ENCODE results near the gene DRG2. TPM values are rescaled to one million over a fixed set of nuclear protein-coding genes. Genes with fewer than 3 reads are reported as not detected.
A peak's percentile ranks its signal among the peaks of the same experiment; 100 is the strongest.

Gene DRG2
- total and polyA plus RNA-seq, 11 donors, result 17.5 to 29.0 (median 21.4) TPM

DNA sequence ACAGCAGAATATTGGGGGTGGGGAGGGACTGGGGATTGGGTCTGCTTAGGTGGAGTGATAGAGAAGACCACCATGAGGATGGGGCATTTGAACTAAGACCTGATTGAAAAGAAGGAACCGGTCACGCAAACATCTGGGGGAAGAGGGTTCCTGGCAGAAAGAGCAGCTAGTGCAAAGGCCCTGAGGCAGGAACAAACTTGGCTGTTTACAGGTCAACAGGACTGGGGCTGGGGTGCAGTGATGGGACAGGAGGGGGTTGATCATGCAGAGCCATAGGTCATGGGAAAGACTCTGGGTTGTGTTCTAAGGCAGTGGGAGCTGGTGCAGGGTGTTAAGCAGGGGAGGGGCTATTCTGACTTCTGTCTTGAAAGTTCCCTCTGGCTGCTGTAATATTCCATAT lies 1.9 kb downstream of the DRG2 start:
- Histone ChIP-seq H3K36me3 (peaks cover 0 to 33% (median 22%) of the 10 kb centered on the region in 9 donors), H3K27me3 (no peaks in the 10 kb centered on the region), H3K4me3 (no peak overlapping the region), H3K4me1 (peaks cover 0 to 23% (median 13%) of the 10 kb centered on the region in 12 donors), H3K9me3 (no peaks in the 10 kb centered on the region), H3K27ac (no peak overlapping the region)
- intact Hi-C loops (cut with DNase I), result loop anchor here in 1 of 10 donors (10.0 kb wide), 1 partner anchor 85 kb away; no protein-coding TSS in a partner anchor
- 95 to 100% (median 98%) methylated on average over 2 of the region's 2 CpGs for WGBS, 4 donors
- DNase-seq (no peak), ATAC-seq (no peak)
- TF ChIP-seq POLR2A (IDR thresholded peaks at IDR 0.05), result no peak
- TF ChIP-seq, protein P1, sequence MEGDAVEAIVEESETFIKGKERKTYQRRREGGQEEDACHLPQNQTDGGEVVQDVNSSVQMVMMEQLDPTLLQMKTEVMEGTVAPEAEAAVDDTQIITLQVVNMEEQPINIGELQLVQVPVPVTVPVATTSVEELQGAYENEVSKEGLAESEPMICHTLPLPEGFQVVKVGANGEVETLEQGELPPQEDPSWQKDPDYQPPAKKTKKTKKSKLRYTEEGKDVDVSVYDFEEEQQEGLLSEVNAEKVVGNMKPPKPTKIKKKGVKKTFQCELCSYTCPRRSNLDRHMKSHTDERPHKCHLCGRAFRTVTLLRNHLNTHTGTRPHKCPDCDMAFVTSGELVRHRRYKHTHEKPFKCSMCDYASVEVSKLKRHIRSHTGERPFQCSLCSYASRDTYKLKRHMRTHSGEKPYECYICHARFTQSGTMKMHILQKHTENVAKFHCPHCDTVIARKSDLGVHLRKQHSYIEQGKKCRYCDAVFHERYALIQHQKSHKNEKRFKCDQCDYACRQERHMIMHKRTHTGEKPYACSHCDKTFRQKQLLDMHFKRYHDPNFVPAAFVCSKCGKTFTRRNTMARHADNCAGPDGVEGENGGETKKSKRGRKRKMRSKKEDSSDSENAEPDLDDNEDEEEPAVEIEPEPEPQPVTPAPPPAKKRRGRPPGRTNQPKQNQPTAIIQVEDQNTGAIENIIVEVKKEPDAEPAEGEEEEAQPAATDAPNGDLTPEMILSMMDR (IDR thresholded peaks at IDR 0.05), result no peak

- WGBS, 4 donors, result 74 to 84% (median 77%) methylated on average over 15 of the region's 15 CpGs
- Histone ChIP-seq H3K27ac (no peak overlapping the region), H3K4me3 (no peak overlapping the region), H3K4me1 (peaks cover 0 to 9% (median 3%) of the 10 kb centered on the region in 12 donors), H3K9me3 (no peaks in the 10 kb centered on the region), H3K36me3 (peaks cover 0 to 75% (median 58%) of the 10 kb centered on the region in 9 donors), H3K27me3 (no peaks in the 10 kb centered on the region)
- intact Hi-C loops (cut with DNase I), result loop anchor here in 1 of 10 donors (10.0 kb wide), 1 partner anchor 81 kb away; no protein-coding TSS in a partner anchor
- DNase-seq (peak in 4 of 5 donors; percentile 41 to 81 (median 60)), ATAC-seq (peak; percentile 55 to 83 (median 63))
- TF ChIP-seq, protein P1 (IDR thresholded peaks at IDR 0.05), result peak in 6 of 12 donors; percentile 14 to 51 (median 34)
- no peak for TF ChIP-seq POLR2A (IDR thresholded peaks at IDR 0.05)
Measured at GRCh38 chr17:18093616-18094408, 6.1 kb downstream of the DRG2 start.

GRCh38 chr17:18094409-18094807 lies 6.7 kb downstream of the DRG2 start:
- 90 to 97% (median 95%) methylated on average over 10 of the region's 10 CpGs for WGBS, 4 donors
- H3K4me1 ChIP-seq, result peaks cover 0 to 6% (median 0%) of the 10 kb centered on the region in 12 donors
- no peak overlapping the region for H3K27ac ChIP-seq
- ATAC-seq, result no peak
- peaks cover 0 to 81% (median 64%) of the 10 kb centered on the region in 9 donors for H3K36me3 ChIP-seq
- H3K4me3 ChIP-seq, result no peak overlapping the region
- no peak for DNase-seq
- H3K9me3 ChIP-seq, result no peaks in the 10 kb centered on the region
- intact Hi-C loops (cut with DNase I), result loop anchor here in 1 of 10 donors (10.0 kb wide), 1 partner anchor 80 kb away; no protein-coding TSS in a partner anchor
- H3K27me3 ChIP-seq, result no peaks in the 10 kb centered on the region
- no peak for TF ChIP-seq POLR2A (IDR thresholded peaks at IDR 0.05)
- TF ChIP-seq, protein P1 (IDR thresholded peaks at IDR 0.05), result no peak

DNA sequence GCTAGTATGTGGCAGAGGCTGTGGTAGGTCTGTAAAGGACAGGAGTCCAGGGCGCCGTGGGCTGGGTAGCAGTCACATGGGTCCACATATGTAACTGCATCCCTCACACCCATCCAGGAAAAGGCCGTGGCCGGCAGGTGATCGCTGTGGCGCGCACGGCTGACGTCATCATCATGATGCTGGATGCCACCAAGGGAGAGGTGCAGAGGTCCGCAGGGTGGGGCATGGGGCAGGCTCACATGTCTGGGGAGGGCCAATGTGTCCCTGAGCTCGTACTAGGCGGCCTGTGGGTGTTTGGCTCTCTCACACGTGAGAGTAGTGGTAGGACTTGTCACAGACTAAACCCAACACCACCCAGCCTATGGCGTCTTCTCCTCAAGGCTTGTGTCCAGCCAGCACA lies 11.8 kb downstream of the DRG2 start:
- TF ChIP-seq, protein P1 (IDR thresholded peaks at IDR 0.05), result no peak
- TF ChIP-seq POLR2A (IDR thresholded peaks at IDR 0.05), result no peak
- no peak overlapping the region for H3K4me3 ChIP-seq
- ATAC-seq, result no peak
- H3K4me1 ChIP-seq, result no peaks in the 10 kb centered on the region
- intact Hi-C loops (cut with DNase I), result loop anchor here in 1 of 10 donors (10.0 kb wide), 1 partner anchor 75 kb away; no protein-coding TSS in a partner anchor
- H3K27me3 ChIP-seq, result no peaks in the 10 kb centered on the region
- no peak overlapping the region for H3K27ac ChIP-seq
- peaks cover 0 to 94% (median 76%) of the 10 kb centered on the region in 9 donors for H3K36me3 ChIP-seq
- DNase-seq, result no peak
- no peaks in the 10 kb centered on the region for H3K9me3 ChIP-seq
- 93 to 96% (median 94%) methylated on average over 6 to 14 of the region's 14 CpGs for WGBS, 4 donors
